Hepatic stellate cell (primary cell): ENCODE data around the gene ACADVL.
"Not testable (repeated sequence)": the region's sequence is repeated elsewhere in the genome, so short reads cannot be mapped to it uniquely, and the experiment has no call there.

ENCODE experiments used
- DNase-seq: peaks from one replicate; pipeline ENCODE4 v3.0.0; 2011; ENCODE audit warnings: low spot score

The ACADVL gene

DNA sequence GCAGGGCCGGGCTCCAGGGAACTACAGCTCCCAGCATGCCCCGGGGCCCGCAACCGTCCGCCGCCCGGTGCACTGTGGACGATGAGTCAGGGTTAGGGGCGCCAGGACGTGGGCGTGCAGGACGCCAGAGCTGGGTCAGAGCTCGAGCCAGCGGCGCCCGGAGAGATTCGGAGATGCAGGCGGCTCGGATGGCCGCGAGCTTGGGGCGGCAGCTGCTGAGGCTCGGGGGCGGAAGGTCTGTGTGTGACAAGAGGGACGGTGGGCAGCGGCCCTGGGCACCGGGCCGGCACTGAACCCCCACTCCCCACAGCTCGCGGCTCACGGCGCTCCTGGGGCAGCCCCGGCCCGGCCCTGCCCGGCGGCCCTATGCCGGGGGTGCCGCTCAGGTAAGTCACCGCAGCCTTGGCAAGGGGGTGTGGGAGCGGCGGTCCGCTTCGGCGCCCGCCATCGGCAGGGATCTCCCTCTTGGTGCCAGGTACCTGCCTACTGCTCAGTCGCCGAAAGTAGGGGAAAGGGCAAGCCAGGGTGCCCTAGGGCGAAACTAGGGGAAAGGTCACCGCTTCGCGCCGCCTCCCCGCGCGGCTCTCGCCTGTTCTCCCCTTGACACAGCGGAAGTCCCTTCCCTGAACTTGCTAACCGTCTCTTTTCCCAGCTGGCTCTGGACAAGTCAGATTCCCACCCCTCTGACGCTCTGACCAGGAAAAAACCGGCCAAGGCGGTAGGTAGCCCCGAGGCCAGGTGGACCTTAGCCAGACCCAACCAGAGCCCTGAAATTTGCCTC, at the start of gene ACADVL, which contains the start of gene DLG4:
Gene ACADVL (plus strand): TSS at position 127 of the 781 bp plus-strand sequence. CDS start 47 bp downstream, at position 174.
Gene DLG4 (minus strand): TSS at position 25 of the 781 bp plus-strand sequence.
- peak; percentile 97 for DNase-seq

DNA sequence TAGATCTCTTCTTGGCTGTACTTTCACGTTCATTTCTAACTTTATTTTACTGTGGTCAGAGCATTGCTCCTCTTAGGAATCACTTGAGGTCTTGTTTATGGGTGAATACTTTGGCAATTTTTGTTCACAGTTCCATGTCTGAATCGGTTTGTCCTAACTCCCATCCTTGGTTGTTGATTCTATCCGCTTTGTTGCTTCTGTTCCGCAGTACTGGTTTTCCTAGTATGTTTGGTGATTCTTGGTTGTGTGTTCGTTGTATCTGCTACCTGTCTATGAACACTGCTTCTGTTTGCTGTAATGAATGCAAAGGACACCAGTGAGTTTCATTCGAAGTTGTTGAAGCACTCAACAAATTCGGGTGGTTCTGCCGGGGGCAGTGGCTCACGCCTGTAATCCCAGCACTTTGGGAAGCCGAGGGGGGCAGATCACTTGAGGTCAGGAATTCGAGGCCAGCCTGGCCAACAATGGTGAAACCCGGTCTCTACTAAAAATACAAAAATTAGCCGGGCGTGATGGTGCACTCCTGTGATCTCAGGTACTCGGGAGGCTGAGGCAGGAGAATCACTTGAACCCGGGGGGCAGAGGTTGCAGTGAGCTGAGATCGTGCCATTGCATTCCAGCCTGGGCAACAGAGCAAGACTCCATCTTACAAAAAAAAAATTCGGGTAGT, 47.1 kb upstream of the ACADVL start:
- DNase-seq = not testable (repeated sequence)

DNA sequence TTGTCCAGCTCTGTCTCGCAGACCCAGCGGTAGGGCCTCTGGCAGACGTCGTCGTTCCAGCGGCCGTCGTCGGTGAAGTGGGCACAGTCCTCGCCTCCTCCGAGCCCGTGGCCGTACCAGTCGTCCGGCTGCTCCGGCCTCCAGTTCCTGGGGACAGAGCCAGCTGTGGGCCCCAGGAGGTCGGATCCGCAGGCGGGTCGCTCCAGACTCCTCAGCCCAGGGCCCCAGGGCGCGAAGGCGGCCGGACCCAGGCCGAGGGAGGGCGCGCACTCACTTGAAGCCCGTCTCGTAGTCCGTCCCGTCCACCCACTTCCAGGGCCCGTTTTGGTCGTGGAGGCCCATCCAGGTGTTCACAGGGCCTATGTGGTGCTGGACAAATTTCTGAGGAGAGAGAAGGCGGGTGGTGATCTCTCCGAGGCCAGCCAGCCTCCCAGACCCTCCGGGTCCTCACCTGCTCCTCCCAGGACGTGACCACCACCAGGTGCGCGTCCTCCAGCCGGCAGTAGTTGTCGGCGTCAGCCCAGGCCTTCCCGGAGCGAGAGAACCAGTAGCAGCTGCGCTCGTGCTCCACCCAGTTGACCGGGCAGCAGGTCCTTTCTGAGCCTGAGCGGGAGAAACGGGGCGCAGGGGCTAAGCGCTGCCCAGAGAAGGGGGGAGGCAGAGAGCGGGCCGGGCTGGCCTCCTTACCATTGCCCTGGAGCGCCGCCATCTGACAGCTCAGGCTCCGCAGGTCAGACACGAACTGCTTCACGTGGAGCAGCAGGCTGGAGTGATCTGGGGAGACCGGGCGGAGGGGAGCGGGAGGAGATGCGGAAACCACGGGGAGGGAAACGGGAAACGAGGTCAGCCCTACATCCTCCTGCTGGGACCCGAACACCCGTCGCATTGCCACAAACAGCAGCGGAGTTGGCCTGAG, 45.8 kb upstream of the ACADVL start:
- DNase-seq = peak; percentile 47

DNA sequence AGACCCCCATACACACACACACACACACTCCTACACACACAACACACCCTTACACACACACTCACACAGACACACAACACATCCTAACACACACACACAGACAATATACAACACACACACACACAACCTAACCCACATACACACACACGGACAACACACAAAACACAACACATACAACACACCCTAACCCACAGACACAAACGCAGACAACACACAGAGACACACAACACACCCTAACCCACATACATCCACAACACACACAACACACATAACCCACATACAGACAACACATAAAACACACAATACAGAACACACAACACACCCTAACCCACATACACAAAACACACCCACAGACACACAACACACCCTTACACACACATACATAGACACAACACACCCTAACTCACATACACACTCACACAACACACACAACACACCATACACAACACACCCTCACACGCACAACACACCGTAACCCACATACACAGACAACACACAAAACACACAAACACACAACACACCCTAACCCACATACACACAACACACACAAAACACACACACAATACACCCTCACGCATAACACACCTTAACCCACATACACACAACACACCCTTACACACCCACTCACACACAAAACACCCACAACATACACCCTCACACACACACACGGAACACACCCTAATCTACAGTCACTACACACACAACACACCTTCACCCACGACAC, 45.0 kb upstream of the ACADVL start:
- DNase-seq = no peak

DNA sequence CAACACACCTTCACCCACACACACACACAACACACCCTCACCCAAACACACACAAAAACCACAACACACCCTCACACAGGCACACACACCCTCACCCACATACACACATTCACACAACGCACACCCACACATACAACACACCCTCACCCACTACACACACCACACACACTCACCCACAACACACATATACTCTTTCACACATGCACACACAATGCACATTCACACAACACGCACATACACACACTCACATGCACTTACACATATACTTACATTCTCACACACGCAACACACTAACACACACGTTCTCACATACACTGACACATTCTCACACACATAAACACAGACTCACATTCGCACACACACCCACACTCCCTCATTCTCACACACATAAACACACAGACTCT, 44.4 kb upstream of the ACADVL start:
- DNase-seq = no peak

DNA sequence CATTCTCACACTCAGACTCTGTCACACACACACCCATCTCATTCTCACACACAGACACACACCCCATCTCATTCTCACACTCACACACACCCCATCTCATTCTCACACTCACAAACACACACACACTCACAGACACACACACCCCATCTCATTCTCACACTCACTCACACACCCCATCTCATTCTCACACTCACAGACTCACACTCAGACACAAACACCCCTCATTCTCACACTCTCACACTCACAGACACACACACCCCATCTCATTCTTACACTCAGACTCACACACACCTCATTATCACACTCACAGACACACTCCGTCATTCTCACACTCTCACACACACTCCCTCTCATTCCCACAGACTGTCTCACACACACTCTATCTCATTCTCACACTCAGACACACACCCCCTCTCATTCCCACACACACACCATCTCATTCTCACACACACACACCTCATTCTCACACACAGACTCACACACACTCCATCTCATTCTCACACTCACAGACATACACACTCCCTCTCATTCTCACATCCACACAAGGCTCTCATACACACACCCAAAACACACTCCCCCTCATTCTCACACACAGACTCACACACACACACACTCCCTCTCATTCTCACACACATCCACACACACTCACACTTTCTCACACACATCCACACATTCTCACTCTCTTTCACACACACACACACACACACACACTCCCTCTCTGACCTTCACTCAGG, 43.5 kb upstream of the ACADVL start:
- DNase-seq = no peak

DNA sequence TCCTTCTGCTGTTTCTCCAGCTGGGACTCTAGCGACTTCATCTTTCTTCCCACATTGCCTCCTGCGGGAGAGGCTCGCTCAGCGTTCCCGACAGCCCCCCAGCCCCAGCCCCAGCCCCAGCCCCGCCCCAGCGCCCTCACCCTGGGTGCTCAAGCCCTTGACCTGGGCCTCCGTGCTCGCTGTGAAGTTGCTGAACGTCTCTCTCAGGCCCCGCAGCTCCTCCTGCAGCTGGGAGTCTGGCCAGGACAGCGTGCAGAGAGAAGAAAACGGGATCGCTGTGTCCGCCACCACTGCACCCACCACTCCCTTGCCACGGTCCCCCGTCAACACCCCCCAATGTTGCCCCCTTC, 42.9 kb upstream of the ACADVL start:
- DNase-seq = no peak

DNA sequence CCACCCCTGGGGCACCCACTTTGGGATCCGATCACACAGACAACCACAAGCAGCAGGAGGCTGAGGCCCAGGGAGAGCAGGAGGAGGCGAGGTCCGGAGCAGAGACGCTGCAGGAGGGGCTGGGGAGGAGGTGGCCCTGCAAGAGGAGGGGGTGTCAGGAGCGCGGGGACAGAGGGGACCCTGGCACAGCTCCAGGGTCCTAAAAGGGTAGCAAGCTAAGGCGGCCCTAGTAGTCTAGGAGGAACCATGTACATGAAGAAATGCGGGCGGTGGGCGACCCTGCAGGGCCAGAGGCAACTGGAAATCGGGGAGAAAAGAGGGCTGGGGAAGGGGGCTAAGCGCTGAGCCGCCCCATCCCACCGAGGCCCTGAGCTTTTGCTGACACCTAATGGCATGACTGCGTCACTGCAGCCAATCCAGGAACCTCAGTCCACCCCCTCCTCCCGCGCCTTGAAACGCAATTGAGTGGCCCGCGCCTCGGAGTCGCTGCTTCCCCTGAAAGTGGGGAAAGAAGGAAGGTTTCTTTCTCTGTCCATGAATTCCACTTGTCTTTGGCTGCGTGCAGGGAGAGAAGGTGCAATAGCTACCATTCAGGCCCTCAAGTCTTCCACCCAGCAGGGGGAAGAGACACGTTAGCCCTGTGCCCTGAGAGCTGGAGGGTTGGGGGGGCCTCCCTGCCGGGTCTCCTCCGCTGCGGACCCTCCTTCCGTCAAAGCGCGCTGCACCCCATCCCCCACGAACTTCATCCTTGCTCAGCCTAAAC, 42.4 kb upstream of the ACADVL start:
- DNase-seq = peak; percentile 90

DNA sequence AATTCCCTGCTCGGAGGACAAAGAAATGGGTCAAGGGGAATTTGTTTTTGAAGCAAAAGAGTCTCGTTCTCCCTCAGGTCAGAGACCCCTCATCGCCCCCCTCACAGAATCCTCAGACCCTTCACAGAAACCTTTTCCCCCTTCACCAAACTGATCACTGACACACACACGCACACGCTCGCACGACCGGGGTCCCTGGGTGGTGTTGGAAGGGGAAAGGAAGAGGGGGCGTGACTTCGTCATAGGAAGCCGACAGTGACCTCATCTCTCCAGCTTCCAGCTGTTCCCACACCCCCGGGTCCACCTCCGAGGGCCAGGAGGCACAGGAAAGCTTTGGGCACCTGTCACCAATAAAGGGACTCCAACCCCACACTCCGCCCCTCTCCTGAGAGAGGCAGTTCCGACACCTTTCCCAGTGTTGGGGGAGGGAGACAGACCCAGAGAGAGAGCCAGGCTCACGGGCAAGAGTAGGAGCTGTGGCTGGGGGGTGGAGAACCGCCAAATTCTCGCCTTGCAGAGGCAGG, 41.7 kb upstream of the ACADVL start:
- DNase-seq = no peak

DNA sequence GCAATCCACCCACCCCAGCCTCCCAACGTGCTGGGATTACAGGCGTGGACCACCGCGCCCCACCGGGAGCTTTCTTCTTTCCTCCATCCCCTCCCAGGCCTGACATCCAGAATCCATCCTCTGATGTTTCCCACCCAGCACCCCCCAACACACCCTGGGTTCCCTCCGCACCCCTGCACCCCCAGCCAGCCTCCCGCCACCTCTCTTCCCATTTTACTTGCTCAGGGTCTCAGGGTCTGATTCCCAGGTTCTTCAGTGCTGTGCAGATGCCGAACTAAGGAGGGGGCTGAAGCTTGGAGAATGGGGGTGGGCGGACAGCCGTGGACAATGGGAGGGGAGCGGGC, 40.8 kb upstream of the ACADVL start:
- DNase-seq = no peak

DNA sequence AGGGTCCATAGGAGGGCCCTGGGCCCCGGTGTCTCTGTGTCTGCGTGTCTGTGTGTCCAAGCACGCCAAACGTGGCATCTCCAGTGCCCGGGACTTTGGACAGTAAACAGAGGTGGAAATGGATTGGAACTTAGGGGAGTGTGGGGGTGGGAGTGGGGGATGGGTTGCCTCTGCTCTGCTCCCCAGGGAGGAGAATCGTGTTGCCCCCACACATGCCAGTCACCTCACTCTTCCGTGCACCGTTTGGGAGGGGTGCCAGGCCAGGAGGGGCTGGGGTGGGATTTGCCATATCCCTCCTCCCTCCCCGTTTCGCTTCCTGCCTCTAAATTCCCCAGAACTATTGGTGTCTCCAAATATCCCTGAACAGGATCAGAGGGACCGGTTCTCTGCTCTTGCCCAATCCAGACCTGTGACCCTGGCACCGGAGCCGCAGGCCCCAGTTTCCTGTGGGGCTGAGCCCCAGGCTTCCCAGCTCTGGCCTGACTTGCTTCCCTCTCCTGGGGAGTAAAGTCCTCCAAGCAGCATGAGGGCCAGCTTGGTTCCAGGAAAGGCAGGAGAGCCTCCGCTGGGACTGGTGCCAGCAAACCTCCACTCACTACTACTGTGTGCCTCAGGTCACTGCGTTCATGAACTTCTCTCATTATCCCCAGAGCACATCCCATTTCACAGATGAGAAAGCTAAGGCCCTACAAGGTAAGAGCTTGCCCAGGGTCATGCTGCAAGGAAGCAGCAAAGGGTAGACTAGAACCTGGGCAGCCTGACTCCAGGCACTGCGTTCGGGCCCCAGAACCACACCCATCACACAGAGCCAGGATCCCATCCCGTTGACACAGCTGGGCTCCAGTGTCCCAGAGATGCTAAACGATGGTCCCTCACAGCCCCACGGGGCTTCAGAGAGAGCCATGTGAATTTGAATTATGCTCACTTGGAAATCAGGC, 40.2 kb upstream of the ACADVL start, which contains the start of gene ASGR1:
Gene ASGR1 (minus strand): TSS at position 54 of the 938 bp plus-strand sequence. CDS start 807 bp downstream, outside the sequence.
- DNase-seq = no peak

DNA sequence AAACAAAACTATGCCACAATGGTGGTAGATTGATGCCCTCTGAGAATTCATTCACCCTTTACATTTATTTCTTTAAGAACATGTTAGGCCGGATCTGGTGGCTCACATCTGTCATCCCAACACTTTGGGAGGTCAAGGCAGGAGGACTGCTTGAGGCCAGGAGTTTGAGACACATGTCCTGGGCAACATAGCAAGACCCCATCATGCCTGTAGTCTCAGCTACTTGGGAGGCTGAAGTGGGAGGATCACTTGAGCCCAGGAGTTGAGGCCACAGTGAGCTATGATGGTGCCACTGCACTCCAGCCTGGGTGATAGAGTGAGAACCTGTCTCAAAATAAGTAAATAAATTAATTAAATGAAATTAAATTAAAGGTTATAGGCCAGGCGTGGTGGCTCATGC, 37.6 kb upstream of the ACADVL start:
- not testable (repeated sequence) for DNase-seq

DNA sequence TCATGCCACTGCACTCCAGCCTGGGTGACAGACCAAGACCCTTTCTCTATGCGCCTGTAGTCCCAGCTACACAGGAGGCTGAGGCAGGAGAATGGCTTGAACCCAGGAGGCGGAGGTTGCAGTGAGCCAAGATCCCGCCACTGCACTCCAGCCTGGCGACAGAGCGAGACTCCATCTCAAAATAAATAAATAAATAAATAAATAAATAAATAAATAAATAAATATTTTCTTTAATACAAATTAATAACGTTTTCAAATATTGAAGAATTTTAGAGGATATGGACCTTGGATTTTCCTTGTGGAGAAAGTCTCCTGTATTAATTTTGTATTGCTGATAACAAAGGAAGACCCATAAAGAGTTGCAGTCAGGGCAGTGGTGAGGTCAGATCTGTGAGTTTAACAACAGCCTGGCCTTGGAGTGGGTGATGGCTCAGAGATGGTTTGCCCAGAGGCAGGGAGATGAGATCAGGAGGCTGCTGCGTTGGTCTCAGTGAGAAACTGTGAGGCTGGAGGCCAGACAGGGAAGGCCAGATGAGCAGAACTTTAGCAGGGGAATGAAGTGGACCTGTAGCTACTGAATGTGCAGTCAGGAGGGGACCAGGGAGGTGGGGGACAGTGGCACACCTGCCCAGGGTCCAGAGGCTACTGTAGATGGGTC, 36.2 kb upstream of the ACADVL start:
- no peak for DNase-seq

DNA sequence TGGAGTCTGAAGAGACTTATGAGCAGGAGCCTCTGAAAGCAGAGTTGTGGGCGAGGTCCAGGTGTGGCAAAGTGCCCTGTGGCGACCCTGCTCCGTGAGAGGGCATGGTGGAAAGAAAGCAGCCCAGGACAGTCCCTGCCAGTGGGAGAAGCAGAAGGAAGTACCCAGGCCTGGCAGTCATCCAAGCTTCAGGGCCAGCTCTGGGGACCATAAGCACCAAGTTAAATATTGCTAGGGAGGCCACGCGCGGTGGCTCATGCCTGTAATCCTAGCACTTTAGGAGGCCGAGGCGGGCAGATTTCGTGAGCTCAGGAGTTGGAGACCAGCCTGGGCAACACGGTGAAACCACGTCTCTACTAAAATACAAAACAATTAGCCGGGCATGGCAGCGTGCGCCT, 35.6 kb upstream of the ACADVL start:
- no peak for DNase-seq

DNA sequence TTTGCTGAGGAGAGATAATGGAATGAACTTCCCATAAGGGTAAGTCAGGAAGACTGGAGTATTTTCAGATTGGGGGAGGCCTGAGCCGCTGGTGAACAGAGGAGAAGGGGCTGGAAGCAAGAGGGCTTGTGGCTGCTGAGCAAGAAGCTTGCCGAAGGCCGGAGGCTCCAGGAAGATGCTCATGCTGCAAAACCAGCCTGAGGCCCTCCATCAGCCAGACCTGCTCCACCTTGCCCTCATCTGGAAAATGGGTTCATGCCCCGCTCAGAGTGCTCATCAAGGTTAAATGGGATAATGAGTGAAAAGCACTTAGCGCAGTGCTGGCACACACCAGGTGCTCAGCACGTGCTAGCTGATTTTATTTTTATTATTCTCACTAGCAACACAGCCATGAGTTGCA, 35.1 kb upstream of the ACADVL start:
- DNase-seq = no peak

DNA sequence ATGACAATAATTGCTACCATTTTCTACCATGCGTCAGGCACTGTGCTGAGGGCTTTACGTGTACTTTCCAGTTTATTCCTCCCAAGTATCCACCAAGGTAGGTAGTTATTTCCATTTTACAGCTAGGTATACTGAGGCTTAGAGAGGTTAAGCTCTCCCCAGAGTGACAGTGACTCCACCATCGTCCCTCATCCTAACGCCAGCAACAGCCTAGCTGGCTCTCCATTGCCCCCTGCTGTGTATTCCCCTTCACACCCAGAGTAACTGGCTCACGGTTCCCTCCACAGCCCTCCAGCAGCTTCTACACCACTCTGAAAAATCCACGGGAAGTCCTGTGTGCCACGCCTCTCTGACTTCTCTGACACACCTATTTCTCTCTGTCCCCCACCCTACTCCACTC, 33.5 kb upstream of the ACADVL start:
- DNase-seq = no peak

DNA sequence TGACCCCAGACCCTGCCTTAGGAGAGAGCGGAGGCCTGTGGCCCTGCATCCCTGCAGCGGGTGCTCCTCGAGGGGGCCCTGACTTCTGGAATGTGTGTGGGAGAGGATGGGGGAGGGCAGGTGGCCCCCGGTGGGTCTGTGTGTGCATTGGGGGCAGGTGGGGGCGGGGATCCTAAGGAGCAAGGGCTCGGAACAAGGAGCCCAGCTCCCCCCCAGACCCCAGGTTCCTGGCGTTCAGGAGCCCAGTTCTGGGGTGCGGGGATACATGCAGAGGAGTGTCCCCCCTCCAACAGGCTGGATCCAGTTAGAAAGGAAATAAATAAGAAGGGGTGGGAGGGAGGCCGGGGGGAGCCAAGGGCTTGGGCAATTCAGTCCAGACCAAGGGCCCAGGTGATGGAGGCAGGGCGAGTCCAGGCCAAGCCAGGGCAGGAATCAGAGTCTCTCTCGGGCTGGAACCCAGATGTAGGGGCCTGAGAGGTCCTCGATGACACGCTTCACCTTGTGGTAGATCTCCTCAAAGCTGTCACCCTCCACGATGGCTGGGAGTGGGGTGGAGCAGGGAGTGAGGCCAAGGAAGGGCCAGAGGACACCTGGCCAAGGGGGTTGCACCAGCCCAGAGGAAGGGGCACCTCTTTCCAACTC, 29.3 kb upstream of the ACADVL start:
- DNase-seq = no peak

DNA sequence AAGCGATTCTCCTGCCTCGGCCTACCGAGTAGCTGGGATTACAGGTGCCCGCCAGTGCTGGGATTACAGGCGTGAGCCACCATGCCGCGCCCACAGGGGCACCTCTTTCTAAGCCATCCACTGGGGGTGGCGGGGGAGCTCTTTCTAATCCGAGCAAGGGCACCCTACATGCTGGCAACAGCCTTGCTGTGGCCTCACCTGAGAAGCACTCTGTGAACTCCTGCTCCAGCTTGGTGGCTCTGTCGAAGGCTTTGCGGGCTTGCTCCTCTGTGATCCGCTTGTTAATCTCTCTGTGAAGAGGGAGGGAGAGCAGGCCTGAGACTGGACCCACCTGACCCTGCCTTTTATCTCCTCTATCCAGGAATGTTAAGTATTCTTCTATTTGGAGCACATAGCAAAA, 28.7 kb upstream of the ACADVL start:
- no peak for DNase-seq
